Ovary (tissue), 3 donors: Measurements from ENCODE around the gene DLEC1.

ENCODE experiments used
- POLR2A ChIP-seq: fragments of 450-650 bp; IDR thresholded peaks from one replicate; pipeline ENCODE4 v1.6.1; 2017; ENCODE audit warnings: antibody characterized with exemption, mild to moderate bottlenecking, moderate library complexity
- TF ChIP-seq, protein P1 (sequence below), 3 donors: fragments of 450-650 bp in 2 of 3; fragments of 200-600 bp in 1 of 3; IDR thresholded peaks; one replicate each; pipeline versions ENCODE4 v1.5.1 to v1.8.0; 2016 to 2022; ENCODE audit warnings: antibody characterized with exemption in 3 of 3, mild to moderate bottlenecking in 1 of 3
- donor health status: DM: no; HTN: no; CAD: no.

DNA sequence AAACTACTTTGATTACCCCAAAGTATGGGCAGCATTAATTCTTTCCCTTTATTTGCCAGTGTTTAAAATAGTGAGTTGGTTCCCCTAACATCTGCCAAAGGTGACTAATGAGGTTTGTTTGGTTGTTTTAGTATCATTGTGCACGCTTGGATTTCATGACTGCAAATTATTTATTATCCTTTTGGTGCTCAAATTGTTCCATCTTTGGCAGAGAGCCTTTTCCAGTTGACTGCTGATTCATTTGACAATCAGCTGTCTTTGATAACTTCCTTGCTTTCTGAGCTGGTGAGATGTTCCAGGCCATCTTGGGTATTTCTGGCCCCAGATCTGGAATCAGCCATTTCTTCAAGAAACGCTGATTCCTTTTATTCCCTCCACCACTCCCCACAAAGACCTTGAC, 8.9 kb downstream of the DLEC1 start:
- TF ChIP-seq, protein P1, sequence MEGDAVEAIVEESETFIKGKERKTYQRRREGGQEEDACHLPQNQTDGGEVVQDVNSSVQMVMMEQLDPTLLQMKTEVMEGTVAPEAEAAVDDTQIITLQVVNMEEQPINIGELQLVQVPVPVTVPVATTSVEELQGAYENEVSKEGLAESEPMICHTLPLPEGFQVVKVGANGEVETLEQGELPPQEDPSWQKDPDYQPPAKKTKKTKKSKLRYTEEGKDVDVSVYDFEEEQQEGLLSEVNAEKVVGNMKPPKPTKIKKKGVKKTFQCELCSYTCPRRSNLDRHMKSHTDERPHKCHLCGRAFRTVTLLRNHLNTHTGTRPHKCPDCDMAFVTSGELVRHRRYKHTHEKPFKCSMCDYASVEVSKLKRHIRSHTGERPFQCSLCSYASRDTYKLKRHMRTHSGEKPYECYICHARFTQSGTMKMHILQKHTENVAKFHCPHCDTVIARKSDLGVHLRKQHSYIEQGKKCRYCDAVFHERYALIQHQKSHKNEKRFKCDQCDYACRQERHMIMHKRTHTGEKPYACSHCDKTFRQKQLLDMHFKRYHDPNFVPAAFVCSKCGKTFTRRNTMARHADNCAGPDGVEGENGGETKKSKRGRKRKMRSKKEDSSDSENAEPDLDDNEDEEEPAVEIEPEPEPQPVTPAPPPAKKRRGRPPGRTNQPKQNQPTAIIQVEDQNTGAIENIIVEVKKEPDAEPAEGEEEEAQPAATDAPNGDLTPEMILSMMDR (IDR thresholded peaks at IDR 0.05): no peak
- TF ChIP-seq POLR2A: no peak
